Measurements from ENCODE around the gene FAM200A.

FAM200A gene

DNA sequence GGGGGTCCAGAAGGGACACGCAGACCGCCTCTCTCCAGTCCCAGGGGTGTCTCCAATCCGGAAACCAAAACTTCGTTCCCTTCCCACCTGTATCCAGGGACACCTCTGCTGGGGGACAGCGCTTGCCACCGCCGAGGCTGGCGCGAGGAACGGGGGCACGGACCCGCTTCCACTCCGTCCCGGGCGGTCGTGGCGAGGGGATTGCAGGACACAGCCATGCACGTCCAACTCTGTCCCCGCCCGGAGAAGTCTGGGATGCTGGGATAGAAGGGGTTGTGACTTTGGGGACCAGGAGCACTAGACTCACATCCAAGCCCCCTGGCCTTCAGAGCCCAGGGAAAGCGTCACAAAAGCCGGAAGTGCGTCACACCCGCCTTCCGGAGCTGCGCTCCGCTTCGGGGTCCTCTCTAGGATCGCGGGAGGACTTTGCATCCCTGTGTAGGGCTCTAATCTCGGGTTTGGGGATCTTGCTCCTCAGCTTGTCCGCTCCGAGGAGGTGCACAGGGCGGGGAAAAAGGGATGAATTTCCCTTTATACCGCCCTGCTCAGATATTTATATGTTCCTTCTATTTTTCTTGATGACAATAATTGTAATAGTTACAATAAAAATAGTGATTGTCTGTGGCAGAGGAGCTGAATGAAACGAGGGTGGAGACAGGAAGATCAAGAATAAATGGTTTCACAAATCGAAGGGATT, at the start of gene FAM200A:
Gene FAM200A (minus strand): TSS at position 348 of the 697 bp plus-strand sequence. CDS start 3,707 bp downstream, outside the sequence.
- H3F3A ChIP-seq (ENCODE audit: insufficient read depth, low read length): no peaks in the 10 kb centered on the region
- no peaks in the 10 kb centered on the region for H3K9me2 ChIP-seq (replicated peaks; ENCODE audit: insufficient read depth, low read length)
- peak within 1 kb of the TSS; percentile 99 for H3K4me3 ChIP-seq (ENCODE audit: low read length)
- no peaks in the 10 kb centered on the region for H4K20me1 ChIP-seq (ENCODE audit: insufficient read depth, low read length)
- H3K9ac ChIP-seq (ENCODE audit: low read length): peak within 1 kb of the TSS; percentile 83
- no peak for TF ChIP-seq EZH2 (optimal IDR thresholded peaks at IDR 0.05; ENCODE audit: low read depth, low read length)
- no peak for TF ChIP-seq EZH2phosphoT487 (IDR thresholded peaks at IDR 0.05; ENCODE audit: low read length)
- TF ChIP-seq, protein P1, sequence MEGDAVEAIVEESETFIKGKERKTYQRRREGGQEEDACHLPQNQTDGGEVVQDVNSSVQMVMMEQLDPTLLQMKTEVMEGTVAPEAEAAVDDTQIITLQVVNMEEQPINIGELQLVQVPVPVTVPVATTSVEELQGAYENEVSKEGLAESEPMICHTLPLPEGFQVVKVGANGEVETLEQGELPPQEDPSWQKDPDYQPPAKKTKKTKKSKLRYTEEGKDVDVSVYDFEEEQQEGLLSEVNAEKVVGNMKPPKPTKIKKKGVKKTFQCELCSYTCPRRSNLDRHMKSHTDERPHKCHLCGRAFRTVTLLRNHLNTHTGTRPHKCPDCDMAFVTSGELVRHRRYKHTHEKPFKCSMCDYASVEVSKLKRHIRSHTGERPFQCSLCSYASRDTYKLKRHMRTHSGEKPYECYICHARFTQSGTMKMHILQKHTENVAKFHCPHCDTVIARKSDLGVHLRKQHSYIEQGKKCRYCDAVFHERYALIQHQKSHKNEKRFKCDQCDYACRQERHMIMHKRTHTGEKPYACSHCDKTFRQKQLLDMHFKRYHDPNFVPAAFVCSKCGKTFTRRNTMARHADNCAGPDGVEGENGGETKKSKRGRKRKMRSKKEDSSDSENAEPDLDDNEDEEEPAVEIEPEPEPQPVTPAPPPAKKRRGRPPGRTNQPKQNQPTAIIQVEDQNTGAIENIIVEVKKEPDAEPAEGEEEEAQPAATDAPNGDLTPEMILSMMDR (IDR thresholded peaks at IDR 0.05; ENCODE audit: low read length): no peak
- no peaks in the 10 kb centered on the region for H3K9me3 ChIP-seq (replicated peaks; ENCODE audit: insufficient read depth, low read length)
- peak; percentile 93 for DNase-seq
- H3K4me1 ChIP-seq (ENCODE audit: low read length): no peaks in the 10 kb centered on the region; the same call in 1 of the 2 replicates
- H3K4me2 ChIP-seq (ENCODE audit: low read depth, low read length): peak within 1 kb of the TSS; percentile 65
- no peak within 1 kb of the TSS; the same call in 1 of the 2 replicates for H3K27ac ChIP-seq (ENCODE audit: low read length)
- peaks cover 6% of the 10 kb centered on the region for H3K79me2 ChIP-seq (ENCODE audit: low read length)
- H3K27me3 ChIP-seq (replicated peaks; ENCODE audit: insufficient read depth, low read length): no peaks in the 10 kb centered on the region
- H3K36me3 ChIP-seq (replicated peaks; ENCODE audit: insufficient read depth, low read length): no peaks in the 10 kb centered on the region
- peak within 1 kb of the TSS; percentile 100 for H2AFZ ChIP-seq (ENCODE audit: low read length)

DNA sequence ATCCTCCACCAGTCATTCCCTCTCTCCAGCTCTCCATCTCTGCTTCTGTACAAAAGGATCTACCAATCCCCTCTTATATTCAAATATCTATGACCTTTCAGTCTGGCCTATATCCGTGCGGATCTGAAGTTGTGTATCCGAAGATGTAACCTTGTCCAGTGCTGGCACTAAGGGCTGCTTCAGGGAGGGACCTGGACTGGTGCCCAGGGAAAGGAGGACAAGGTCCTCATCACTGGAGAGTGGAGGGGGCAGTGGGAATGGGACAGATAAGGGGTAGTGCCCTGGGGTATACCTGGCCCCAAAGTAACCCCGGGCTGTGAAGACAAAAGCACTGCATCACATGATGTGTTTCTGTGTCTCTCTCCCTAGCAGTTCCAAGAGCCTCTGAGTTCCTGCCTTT, 47.9 kb upstream of the FAM200A start:
- TF ChIP-seq EZH2 (optimal IDR thresholded peaks at IDR 0.05; ENCODE audit: low read depth, low read length) (no peak), EZH2phosphoT487 (IDR thresholded peaks at IDR 0.05; ENCODE audit: low read length) (no peak)
- TF ChIP-seq, protein P1 (IDR thresholded peaks at IDR 0.05; ENCODE audit: low read length): no peak
- H3K27ac ChIP-seq (ENCODE audit: low read length): no peak overlapping the region
- no peaks in the 10 kb centered on the region for H3K27me3 ChIP-seq (replicated peaks; ENCODE audit: insufficient read depth, low read length)
- no peaks in the 10 kb centered on the region for H3K9me3 ChIP-seq (replicated peaks; ENCODE audit: insufficient read depth, low read length)
- H3K9ac ChIP-seq (ENCODE audit: low read length): no peak overlapping the region
- H3F3A ChIP-seq (ENCODE audit: insufficient read depth, low read length): no peaks in the 10 kb centered on the region
- H4K20me1 ChIP-seq (ENCODE audit: insufficient read depth, low read length): no peaks in the 10 kb centered on the region
- H3K9me2 ChIP-seq (replicated peaks; ENCODE audit: insufficient read depth, low read length): no peaks in the 10 kb centered on the region
- no peaks in the 10 kb centered on the region for H3K79me2 ChIP-seq (ENCODE audit: low read length)
- H3K4me1 ChIP-seq (ENCODE audit: low read length): no peaks in the 10 kb centered on the region
- no peak for DNase-seq
- no peak overlapping the region for H3K4me2 ChIP-seq (ENCODE audit: low read depth, low read length)
- H3K36me3 ChIP-seq (replicated peaks; ENCODE audit: insufficient read depth, low read length): no peaks in the 10 kb centered on the region
- no peak overlapping the region for H3K4me3 ChIP-seq (ENCODE audit: low read length)
- H2AFZ ChIP-seq (ENCODE audit: low read length): no peak overlapping the region

DNA sequence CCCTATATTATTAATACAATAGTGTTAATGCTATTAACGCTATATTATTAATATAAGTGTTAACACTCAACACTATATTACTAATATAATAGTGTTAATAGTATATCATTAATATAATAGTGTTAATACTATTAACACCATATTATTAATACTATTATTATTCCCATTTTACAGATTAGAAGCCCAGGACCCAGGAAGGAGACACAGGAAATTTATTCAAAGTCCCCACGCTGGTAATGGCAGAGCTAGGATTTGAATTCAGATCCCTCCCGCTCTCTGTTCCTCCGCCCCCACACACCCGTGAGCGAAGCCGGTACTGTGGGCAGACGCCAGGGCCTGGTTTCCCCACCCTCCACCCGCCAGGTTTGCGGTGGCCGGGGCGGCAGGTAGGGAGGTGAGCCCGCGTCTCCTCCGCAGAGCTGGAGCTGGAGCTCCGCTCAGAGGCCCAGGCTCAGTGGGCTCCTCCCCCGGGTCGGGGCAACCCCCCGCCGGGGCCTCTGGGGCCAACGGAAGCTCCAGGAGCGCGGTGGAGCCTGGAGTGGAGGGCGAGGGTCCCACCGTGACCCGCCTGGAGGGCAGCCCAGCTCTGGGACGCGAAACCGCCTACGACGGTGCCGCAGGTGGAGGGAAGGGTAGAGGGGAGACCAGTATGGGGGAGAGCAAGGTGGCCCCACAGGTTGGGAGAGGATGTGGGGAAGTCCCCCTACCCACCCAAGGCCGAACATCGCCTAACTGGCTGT, 46.0 kb upstream of the FAM200A start, which contains the start of gene TMEM225B:
Gene TMEM225B (plus strand): TSS at position 506 of the 740 bp plus-strand sequence. CDS start 6,122 bp downstream, outside the sequence.
- H3K9me2 ChIP-seq (replicated peaks; ENCODE audit: insufficient read depth, low read length): no peaks in the 10 kb centered on the region
- no peaks in the 10 kb centered on the region for H3K36me3 ChIP-seq (replicated peaks; ENCODE audit: insufficient read depth, low read length)
- no peak within 1 kb of the TSS for H3K27ac ChIP-seq (ENCODE audit: low read length)
- no peaks in the 10 kb centered on the region for H4K20me1 ChIP-seq (ENCODE audit: insufficient read depth, low read length)
- no peak for DNase-seq
- no peak for TF ChIP-seq EZH2 (optimal IDR thresholded peaks at IDR 0.05; ENCODE audit: low read depth, low read length)
- no peak for TF ChIP-seq EZH2phosphoT487 (IDR thresholded peaks at IDR 0.05; ENCODE audit: low read length)
- TF ChIP-seq, protein P1 (IDR thresholded peaks at IDR 0.05; ENCODE audit: low read length): no peak
- no peak within 1 kb of the TSS for H3K4me2 ChIP-seq (ENCODE audit: low read depth, low read length)
- no peaks in the 10 kb centered on the region for H3K9me3 ChIP-seq (replicated peaks; ENCODE audit: insufficient read depth, low read length)
- H3F3A ChIP-seq (ENCODE audit: insufficient read depth, low read length): no peaks in the 10 kb centered on the region
- no peak within 1 kb of the TSS for H2AFZ ChIP-seq (ENCODE audit: low read length)
- H3K79me2 ChIP-seq (ENCODE audit: low read length): no peaks in the 10 kb centered on the region
- H3K4me3 ChIP-seq (ENCODE audit: low read length): no peak within 1 kb of the TSS
- no peaks in the 10 kb centered on the region for H3K27me3 ChIP-seq (replicated peaks; ENCODE audit: insufficient read depth, low read length)
- H3K9ac ChIP-seq (ENCODE audit: low read length): no peak within 1 kb of the TSS
- no peaks in the 10 kb centered on the region for H3K4me1 ChIP-seq (ENCODE audit: low read length)

Measured in MM.1S (cell line).